ENCODE data around the gene HMCN1.

Gene HMCN1

GRCh38 chr1:185972096-185972850, 238.1 kb downstream of the HMCN1 start:
- no peak for DNase-seq

- DNase-seq: no peak
Observed at GRCh38 chr1:185973645-185974044, 239.5 kb downstream of the HMCN1 start.

DNA sequence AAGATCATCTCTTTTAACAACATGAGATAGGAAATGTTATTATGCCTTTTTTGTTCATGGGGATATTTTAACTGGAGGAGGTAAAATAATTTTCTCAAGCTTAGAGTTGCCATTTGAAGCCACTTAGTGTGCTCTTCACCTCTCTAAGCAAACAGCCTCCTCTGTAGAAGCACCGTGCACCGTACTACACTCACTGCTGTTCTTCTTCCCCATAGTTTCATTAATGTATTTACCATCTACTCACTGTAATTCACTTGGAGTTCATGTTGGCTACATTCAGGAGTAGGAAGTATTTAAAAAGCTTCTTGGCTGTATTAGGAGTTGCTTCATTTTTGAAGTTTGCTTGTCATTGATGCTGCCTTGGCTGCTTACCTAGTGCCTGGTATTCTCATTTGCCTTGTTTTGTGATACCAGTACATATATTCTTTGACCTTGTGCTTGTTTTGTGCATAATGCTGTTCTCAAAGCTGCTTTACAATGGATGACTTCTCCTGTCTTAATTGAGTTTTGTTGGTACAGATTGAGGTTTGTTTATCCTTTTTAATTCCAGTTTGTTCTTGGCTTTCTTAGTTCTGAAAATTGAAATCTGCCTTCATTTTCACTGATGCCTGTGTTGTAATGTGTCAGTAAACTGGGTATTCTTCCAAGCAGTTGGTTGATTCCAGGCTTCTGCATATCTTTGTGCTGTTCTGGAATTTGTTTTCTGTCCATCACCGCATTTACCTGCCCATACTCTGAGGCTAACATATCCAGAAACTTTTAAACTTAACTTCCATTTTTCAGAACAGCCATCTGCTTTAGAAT, 240.4 kb downstream of the HMCN1 start:
- no peak for DNase-seq

DNA sequence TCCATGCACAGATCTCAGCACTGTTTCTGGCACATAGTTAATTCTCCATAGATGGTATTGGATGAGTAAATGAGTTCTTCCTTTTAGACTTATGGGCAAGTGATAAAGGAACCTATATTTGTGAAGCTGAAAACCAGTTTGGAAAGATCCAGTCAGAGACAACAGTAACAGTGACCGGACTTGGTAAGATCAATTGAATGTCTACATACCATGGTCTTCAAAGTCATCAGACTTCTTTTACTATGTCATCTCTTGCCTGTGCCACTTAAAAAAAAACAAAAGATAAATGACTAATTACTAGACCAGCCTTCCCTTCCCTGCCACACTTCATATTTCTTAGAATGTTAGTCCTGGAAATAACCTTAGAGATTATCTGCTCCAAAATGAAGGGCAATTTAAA, 246.7 kb downstream of the HMCN1 start:
- no peak for DNase-seq

DNA sequence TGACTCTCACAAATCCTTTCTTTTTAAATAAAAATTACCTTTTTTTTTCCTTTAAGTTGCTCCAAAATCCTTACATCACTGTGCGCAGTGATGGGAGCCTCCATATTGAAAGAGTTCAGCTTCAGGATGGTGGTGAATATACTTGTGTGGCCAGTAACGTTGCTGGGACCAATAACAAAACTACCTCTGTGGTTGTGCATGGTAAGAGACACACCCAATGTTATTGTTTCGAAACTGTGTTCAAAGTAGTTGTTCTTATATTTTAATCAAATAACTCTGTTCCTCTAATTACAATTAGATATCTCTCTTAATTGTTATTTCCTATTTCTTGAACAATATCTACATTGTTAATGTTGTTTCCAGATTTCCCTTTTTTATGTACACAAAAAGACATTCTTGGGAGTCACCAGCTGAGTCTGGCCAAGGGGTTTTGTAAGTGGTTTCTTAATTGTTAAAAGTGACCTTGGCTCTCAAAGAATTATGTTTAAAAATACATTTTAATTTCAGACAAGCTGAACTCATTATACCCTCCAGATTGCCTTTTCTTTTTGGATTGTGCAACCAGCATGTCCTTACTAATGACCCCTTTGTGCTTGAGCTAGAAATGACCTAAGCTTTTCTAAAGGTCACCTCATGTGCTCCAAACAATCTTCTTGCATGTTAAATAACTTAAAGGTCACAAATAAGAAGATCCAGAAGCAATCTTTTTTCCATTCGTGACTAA, 250.1 kb downstream of the HMCN1 start:
- no peak for DNase-seq

GRCh38 chr1:185987611-185988321, 253.6 kb downstream of the HMCN1 start:
- no peak for DNase-seq

- DNase-seq: no peak
Observed at GRCh38 chr1:185990565-185990964, 256.4 kb downstream of the HMCN1 start.

- DNase-seq: no peak
Observed at GRCh38 chr1:185991266-185991665, 257.1 kb downstream of the HMCN1 start.

- DNase-seq: no peak
Observed at GRCh38 chr1:185996211-185996610, 262.0 kb downstream of the HMCN1 start.

DNA sequence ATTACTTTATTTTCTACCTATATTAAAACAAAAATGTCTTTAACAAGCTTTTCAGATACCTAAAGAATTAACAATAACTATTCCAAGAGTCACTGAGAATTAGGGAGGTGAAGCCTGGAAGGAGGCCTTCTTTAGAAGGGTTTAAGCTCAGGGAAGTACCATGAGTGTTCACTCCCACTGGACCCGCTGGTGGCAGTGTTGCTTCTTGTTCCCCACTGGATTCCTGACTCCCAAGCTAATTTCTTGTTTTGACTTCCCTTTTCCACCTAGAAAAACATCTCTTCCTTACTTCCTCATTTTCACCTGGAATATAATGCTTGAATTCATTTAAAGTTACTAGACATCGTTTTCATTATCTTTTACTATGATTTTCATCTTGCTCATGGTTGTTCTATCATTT, 264.2 kb downstream of the HMCN1 start:
- no peak for DNase-seq

- DNase-seq: no peak
Observed at GRCh38 chr1:186002406-186002805, 268.2 kb downstream of the HMCN1 start.

GRCh38 chr1:186009039-186009737, 275.0 kb downstream of the HMCN1 start:
- no peak for DNase-seq

DNA sequence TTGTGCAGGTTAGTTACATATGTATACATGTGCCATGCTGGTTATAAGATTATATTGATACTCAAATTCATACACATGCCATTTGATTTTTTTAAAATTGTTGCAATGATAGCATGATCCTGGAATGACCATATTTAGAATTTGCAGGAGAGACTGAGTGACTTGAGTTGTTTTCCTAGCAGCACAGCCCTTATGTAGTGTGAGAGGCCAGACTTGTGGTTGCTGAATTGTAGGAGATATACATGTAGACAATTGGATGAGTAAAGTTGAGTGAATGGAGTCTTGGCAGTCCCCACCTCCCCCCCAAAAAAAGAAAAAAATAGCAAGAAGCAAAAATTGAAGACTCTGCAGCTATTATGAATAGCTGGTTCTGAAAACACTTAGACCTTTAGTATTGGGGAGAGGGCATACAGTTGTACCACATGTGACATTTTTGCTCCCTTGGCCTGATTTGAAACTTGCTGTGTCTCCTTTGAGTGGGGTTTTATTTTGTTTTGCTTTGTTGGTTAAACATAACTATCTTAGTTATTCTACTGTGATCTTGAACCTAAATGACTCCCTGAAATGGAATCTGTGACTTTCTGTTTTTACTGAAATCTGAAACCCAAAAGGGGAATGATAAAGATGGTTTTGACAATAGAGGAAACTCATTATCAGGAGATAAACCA, 280.3 kb downstream of the HMCN1 start:
- no peak for DNase-seq

GRCh38 chr1:186016856-186017255, 282.7 kb downstream of the HMCN1 start:
- no peak for DNase-seq

DNA sequence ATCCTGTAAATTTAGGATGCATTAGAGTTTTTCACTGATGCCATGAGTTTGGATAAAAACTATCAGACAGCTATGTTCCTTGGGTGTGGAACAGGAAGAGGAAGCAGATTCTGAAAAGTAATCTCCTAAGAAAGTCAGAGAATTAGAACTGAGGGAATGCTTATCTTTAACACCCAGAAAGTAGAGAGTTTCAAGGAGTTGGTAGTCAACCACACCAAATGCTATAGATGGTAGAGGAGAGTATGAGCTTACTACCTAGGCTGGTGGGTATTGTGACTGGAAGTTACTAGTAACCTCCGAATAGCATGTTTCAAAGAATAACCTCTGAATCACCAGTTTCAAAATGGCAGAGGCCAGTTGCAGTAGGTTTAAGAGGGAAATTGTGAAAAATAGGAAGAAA, 288.0 kb downstream of the HMCN1 start:
- no peak for DNase-seq

- no peak for DNase-seq
Observed at GRCh38 chr1:186026946-186027345, 292.8 kb downstream of the HMCN1 start.

- DNase-seq: no peak
Observed at GRCh38 chr1:186027621-186028020, 293.4 kb downstream of the HMCN1 start.

- DNase-seq: no peak
Observed at GRCh38 chr1:186030453-186030852, 296.3 kb downstream of the HMCN1 start.

- DNase-seq: no peak
Observed at GRCh38 chr1:186033847-186034271, 299.7 kb downstream of the HMCN1 start.

DNA sequence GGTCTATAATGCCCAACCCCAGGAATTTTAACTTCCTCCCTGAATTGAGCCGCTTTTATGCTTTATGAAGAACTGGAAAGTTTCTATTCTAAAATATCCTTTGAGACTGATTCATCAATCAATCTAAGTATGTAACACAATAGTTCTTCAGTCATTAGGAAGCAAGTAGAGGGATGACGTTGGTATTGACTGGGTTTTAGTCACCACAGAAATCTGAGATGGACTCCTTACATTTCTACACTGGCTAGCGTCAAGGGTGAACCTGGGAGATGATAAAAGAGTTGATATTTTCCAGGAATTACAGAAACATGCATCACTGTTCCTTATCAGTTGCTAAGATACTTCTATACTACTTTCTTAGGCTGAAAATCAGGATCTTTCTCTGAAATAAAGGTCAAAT, 308.0 kb downstream of the HMCN1 start:
- no peak for DNase-seq

GRCh38 chr1:186043296-186043695, 309.1 kb downstream of the HMCN1 start:
- DNase-seq: no peak
